Pancreas (tissue), 10 donors: ENCODE measurements around the gene AGPAT2. TPM values are rescaled to one million over a fixed set of nuclear protein-coding genes. Genes with fewer than 3 reads are reported as not detected.
A peak's percentile ranks its signal among the peaks of the same experiment; 100 is the strongest.

Source experiments
- ATAC-seq, 4 donors: fragments of 200-7000 bp; cut with Tn5 transposase; one replicate each; pipeline versions ENCODE4 v1.8.0 to v1.9.1; 2020; ENCODE audit warnings: mild to moderate bottlenecking in 4 of 4, moderate library complexity in 4 of 4
- DNase-seq, 6 donors: peaks; one replicate each; pipeline ENCODE4 v3.0.0-alpha.2; 2020
- FAIRE-seq: peaks from 2 replicates; lab custom pipeline; 2012; peaks lifted over from hg19 to GRCh38; lab: Jason Lieb, UNC
- H3K27ac ChIP-seq, 4 donors: fragments of 200-600 bp; sonication (generic); 1 replicate in 3 of 4; 2 replicates in 1 of 4; pipeline versions ENCODE4 v1.5.0 to v1.8.0; 2020
- H3K27me3 ChIP-seq, 4 donors: fragments of 200-600 bp; one replicate each; pipeline ENCODE4 v1.8.0; 2021
- H3K36me3 ChIP-seq, 3 donors: fragments of 200-600 bp; sonication (generic) in 1 of 3; one replicate each; pipeline versions ENCODE4 v1.5.0 to v1.8.0; 2020 to 2021
- H3K4me1 ChIP-seq, 3 donors: fragments of 200-600 bp; one replicate each; pipeline ENCODE4 v1.8.0; 2021
- H3K4me3 ChIP-seq, 4 donors: fragments of 200-600 bp; sonication (generic) in 2 of 4; one replicate each; pipeline versions ENCODE4 v1.5.0 to v1.8.0; 2020 to 2021
- H3K9me3 ChIP-seq, 4 donors: fragments of 200-600 bp; one replicate each; pipeline ENCODE4 v1.8.0; 2021
- WGBS, 2 donors: extraction: QIAGEN DNeasy Blood & Tissue Kit; methylation state at CpG; one replicate each; pipeline ENCODE4 v1.1.7; 2013; 5-methylcytosine and 5-hydroxymethylcytosine counted together
- intact Hi-C, 3 donors: fragments of 100-400 bp; cut with DNase I; formaldehyde crosslinking; loops; one replicate each; pipeline versions ENCODE4 v1.11.1 to v1.14.2; 2022
- polyA plus RNA-seq, 2 donors: library from polyadenylated mRNA; stranded (reverse); fragments of 200-250 nt; gene quantifications; one replicate each; pipeline ENCODE4 v1.2.3, GENCODE V29; 2013
- total RNA-seq, 6 donors: library from RNA; stranded (reverse); fragmentation: NEBNext Ultra II Directional in 4 of 6; extraction: Animal tissue kit (Norgen Biotek cat#: 25700) in 4 of 6; gene quantifications; one replicate each; pipeline versions ENCODE4 v1.2.1 to v1.2.4, GENCODE V29; 2021 to 2023
- TF ChIP-seq, protein P1 (sequence below), 4 donors: fragments of 200-600 bp; sonication (generic) in 3 of 4; IDR thresholded peaks; one replicate each; pipeline versions ENCODE4 v1.5.0 to v1.8.0; 2021; ENCODE audit warnings: antibody characterized with exemption in 4 of 4
- donor health status: healthy with polysubstance abuse.
- donor health status: DM: no; HTN: no; CAD: no; lungs with moderate emphysema.
- donor health status: DM: no; HTN: no; CAD: no.
- donor health status: control.
- donor health status: control.
- donor health status: Bipolar disorder and iron deficiency.
- donor health status: DM: yes; HTN: yes; CAD: no.
- donor health status: DM: no; HTN: no; CAD: no.
- donor health status: DM: no; HTN: no; CAD: no.
- donor health status: DM: yes; HTN: yes; CAD: no.

Gene AGPAT2
- total and polyA plus RNA-seq, 8 donors: 57.0 to 158 (median 82.7) TPM

GRCh38 chr9:136722093-136722968 lies 35.1 kb upstream of the AGPAT2 start:
- 79 to 80% methylated on average over 29 to 31 of the region's 31 CpGs for WGBS, 2 donors
- no peak for ATAC-seq
- no peak for FAIRE-seq
- Histone ChIP-seq H3K9me3 (no peaks in the 10 kb centered on the region), H3K4me3 (no peak overlapping the region), H3K27me3 (no peaks in the 10 kb centered on the region), H3K4me1 (peaks cover 7 to 23% (median 10%) of the 10 kb centered on the region in 3 donors), H3K27ac (no peak overlapping the region), H3K36me3 (peaks cover 5 to 38% (median 24%) of the 10 kb centered on the region in 3 donors)
- TF ChIP-seq, protein P1, sequence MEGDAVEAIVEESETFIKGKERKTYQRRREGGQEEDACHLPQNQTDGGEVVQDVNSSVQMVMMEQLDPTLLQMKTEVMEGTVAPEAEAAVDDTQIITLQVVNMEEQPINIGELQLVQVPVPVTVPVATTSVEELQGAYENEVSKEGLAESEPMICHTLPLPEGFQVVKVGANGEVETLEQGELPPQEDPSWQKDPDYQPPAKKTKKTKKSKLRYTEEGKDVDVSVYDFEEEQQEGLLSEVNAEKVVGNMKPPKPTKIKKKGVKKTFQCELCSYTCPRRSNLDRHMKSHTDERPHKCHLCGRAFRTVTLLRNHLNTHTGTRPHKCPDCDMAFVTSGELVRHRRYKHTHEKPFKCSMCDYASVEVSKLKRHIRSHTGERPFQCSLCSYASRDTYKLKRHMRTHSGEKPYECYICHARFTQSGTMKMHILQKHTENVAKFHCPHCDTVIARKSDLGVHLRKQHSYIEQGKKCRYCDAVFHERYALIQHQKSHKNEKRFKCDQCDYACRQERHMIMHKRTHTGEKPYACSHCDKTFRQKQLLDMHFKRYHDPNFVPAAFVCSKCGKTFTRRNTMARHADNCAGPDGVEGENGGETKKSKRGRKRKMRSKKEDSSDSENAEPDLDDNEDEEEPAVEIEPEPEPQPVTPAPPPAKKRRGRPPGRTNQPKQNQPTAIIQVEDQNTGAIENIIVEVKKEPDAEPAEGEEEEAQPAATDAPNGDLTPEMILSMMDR (IDR thresholded peaks at IDR 0.05): no peak
- intact Hi-C loops: no loop called here
- peak in 1 of 6 donors; percentile 85 for DNase-seq

DNA sequence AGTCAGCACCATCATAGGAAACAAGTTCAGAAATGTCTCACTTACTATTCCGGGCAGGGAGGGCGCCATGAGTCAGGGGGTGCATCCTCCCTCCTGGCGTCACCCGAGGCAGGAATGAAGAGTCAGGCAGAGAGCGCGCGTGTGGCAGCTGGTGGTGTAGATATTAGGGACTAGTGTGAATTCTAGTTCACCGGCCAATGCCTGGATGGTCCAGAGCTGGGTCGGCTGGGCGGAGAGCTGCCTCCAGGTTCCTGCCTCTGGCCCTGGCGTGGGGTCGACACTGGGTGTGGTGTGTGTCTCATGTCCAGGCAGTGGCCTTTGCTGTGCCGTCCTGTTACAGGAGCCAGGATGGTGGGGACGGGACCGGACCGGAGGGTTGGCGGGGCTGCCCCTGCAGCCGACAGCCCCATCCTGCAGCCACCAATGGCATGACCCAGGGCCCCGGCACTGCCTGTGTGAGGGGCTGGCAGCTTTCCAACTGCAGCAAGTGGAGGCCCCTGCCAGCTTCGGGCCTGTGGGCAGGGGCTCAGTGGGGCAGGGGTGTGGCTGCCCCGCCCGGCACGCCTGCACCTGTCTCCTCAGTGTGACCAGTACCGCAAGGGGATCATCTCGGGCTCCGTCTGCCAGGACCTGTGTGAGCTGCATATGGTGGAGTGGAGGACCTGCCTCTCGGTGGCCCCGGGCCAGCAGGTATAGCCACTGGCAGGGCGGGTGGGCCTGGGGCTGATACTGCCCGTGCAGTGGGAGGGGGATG lies 34.3 kb upstream of the AGPAT2 start:
- DNase-seq (peak in 2 of 6 donors; percentile 65 to 86), ATAC-seq (no peak), FAIRE-seq (no peak)
- H3K9me3 ChIP-seq: no peaks in the 10 kb centered on the region
- peaks cover 5 to 38% (median 24%) of the 10 kb centered on the region in 3 donors for H3K36me3 ChIP-seq
- TF ChIP-seq, protein P1 (IDR thresholded peaks at IDR 0.05): no peak
- WGBS, 2 donors: 80 to 84% methylated on average over 30 of the region's 30 CpGs
- peak overlapping the region in 1 of 4 donors; percentile 28 for H3K27ac ChIP-seq
- H3K4me3 ChIP-seq: no peak overlapping the region
- H3K27me3 ChIP-seq: no peaks in the 10 kb centered on the region
- intact Hi-C loops: no loop called here
- H3K4me1 ChIP-seq: peaks cover 5 to 18% (median 7%) of the 10 kb centered on the region in 3 donors

GRCh38 chr9:136720898-136721338 lies 33.7 kb upstream of the AGPAT2 start:
- TF ChIP-seq, protein P1 (IDR thresholded peaks at IDR 0.05): no peak
- H3K27me3 ChIP-seq: no peaks in the 10 kb centered on the region
- H3K27ac ChIP-seq: no peak overlapping the region
- ATAC-seq (peak in 2 of 4 donors; percentile 1 to 3), DNase-seq (peak in 2 of 6 donors; percentile 23 to 77), FAIRE-seq (no peak)
- H3K4me1 ChIP-seq: peaks cover under 1 to 12% (median 1%) of the 10 kb centered on the region in 3 donors
- H3K4me3 ChIP-seq: no peak overlapping the region
- no peaks in the 10 kb centered on the region for H3K9me3 ChIP-seq
- H3K36me3 ChIP-seq: peaks cover 5 to 35% (median 20%) of the 10 kb centered on the region in 3 donors
- 74 to 78% methylated on average over 11 of the region's 11 CpGs for WGBS, 2 donors
- intact Hi-C loops: no loop called here

- no peaks in the 10 kb centered on the region for H3K9me3 ChIP-seq
- intact Hi-C loops: no loop called here
- 74 to 75% methylated on average over 18 to 20 of the region's 20 CpGs for WGBS, 2 donors
- H3K27me3 ChIP-seq: no peaks in the 10 kb centered on the region
- H3K4me3 ChIP-seq: no peak overlapping the region
- DNase-seq (peak in 2 of 6 donors; percentile 29 to 70), FAIRE-seq (no peak), ATAC-seq (peak in 3 of 4 donors; percentile 2 to 4 (median 4))
- no peak overlapping the region for H3K27ac ChIP-seq
- H3K36me3 ChIP-seq: peaks cover 5 to 30% (median 19%) of the 10 kb centered on the region in 3 donors
- TF ChIP-seq, protein P1 (IDR thresholded peaks at IDR 0.05): no peak
- H3K4me1 ChIP-seq: peaks cover 0 to 7% (median 0%) of the 10 kb centered on the region in 3 donors
Observed at GRCh38 chr9:136720251-136720897, 33.1 kb upstream of the AGPAT2 start.
